GM23338 (cell line): Measurements from ENCODE around the gene ALDH5A1.

Experiments used
- CREB1 ChIP-seq: fragments of 250-450 bp; sonication (Bioruptor Pico); IDR thresholded peaks from 2 replicates; pipeline ENCODE4 v1.5.0; 2020; ENCODE audit warnings: low read depth, mild to moderate bottlenecking, moderate library complexity
- CTCF ChIP-seq, 2 experiments: fragments of 200-600 bp in 1 of 2; sonication (generic) in 1 of 2; conservative IDR thresholded peaks; 2 replicates each; pipeline versions ENCODE4 v1.5.1 to v1.6.1; 2016 to 2017; ENCODE audit warnings: antibody characterized with exemption in 2 of 2, low read depth in 2 of 2, mild to moderate bottlenecking in 2 of 2, moderate library complexity in 1 of 2
- EZH2 ChIP-seq: fragments of 200-600 bp; sonication (generic); IDR thresholded peaks from one replicate; pipeline ENCODE4 v1.8.0; 2017; ENCODE audit warnings: antibody characterized with exemption, mild to moderate bottlenecking, low read depth; ENCODE audit not compliant: unreplicated experiment
- EZH2phosphoT487 ChIP-seq: fragments of 200-600 bp; sonication (generic); IDR thresholded peaks from one replicate; pipeline ENCODE4 v1.8.1; 2018; ENCODE audit warnings: antibody characterized with exemption; ENCODE audit not compliant: unreplicated experiment
- JUNB ChIP-seq: IDR thresholded peaks from one replicate; pipeline ENCODE4 v1.6.1; 2016; ENCODE audit warnings: antibody characterized with exemption; ENCODE audit not compliant: unreplicated experiment
- NANOG ChIP-seq: IDR thresholded peaks from 2 replicates; pipeline ENCODE4 v1.6.1; 2016; ENCODE audit warnings: antibody characterized with exemption, borderline replicate concordance
- POLR2AphosphoS5 ChIP-seq: IDR thresholded peaks from 2 replicates; pipeline ENCODE4 v1.6.1; 2016; ENCODE audit warnings: antibody characterized with exemption, low read depth
- REST ChIP-seq: IDR thresholded peaks from one replicate; pipeline ENCODE4 v1.6.1; 2018; ENCODE audit warnings: antibody characterized with exemption; ENCODE audit not compliant: unreplicated experiment
- ZNF114 ChIP-seq: fragments of 250-450 bp; sonication (Bioruptor Pico); IDR thresholded peaks from 2 replicates; pipeline ENCODE4 v1.5.0; 2020; ENCODE audit warnings: mild to moderate bottlenecking, moderate library complexity
- ZNF331 ChIP-seq: fragments of 250-450 bp; sonication (Bioruptor Pico); IDR thresholded peaks from 2 replicates; pipeline ENCODE4 v1.5.0; 2020; ENCODE audit warnings: low read depth, mild to moderate bottlenecking, moderate library complexity
- ZNF462 ChIP-seq: fragments of 250-450 bp; sonication (Bioruptor Pico); IDR thresholded peaks from 2 replicates; pipeline ENCODE4 v1.5.0; 2020; ENCODE audit warnings: mild to moderate bottlenecking, moderate library complexity
- TF ChIP-seq, protein P1 (sequence below): IDR thresholded peaks from 2 replicates; pipeline ENCODE4 v1.6.1; 2016; ENCODE audit warnings: antibody characterized with exemption

DNA sequence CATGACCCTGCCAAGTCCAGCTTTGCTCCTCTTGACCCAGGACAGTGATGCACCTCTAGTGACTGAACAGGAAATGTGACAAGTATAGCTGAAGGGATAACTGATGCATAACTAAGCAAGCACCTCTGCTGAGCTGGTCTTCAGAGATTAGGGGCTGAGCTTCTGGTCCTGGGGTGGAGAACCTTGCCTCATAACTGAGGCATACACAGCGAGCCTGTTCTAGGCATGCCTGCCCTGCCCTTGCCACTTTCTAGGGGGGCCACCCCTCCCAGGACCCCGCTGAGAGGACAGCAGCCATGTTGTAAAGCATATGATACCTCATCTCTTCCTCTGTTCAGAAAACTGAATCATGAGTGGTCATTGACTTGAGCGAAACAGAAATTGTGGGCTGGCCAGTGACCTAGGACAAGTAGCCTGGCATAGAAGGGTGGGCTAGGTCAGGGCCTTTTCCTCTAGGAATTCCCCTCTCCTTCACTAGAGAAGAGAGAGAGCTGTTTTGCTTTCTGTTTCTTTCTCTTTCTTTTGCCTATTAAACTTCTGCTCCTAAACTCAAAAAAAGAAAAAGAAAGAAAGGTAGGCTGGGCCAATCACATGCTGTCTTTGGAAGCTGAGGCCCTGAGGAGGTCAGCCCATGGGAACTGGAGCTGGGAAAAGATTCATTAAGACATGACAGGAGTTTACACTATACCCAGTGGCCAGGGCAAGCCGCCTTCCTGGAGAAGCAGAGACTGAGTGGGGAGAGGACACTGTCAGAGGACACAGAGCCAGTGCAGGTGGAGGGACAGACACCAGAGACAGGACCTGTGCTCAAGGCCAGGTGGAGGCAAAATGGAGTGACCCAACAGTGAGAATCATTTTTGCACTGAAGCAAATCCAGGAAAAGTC, 23.1 kb downstream of the ALDH5A1 start:
- no peak for TF ChIP-seq EZH2
- TF ChIP-seq CTCF (conservative IDR thresholded peaks at IDR 0.05; ENCODE audit: low read depth in 2 of 2) = no peak
- TF ChIP-seq POLR2AphosphoS5 = no peak
- no peak for TF ChIP-seq JUNB
- no peak for TF ChIP-seq CREB1 (CRISPR knock-in tag)
- no peak for TF ChIP-seq EZH2phosphoT487
- TF ChIP-seq, protein P1, sequence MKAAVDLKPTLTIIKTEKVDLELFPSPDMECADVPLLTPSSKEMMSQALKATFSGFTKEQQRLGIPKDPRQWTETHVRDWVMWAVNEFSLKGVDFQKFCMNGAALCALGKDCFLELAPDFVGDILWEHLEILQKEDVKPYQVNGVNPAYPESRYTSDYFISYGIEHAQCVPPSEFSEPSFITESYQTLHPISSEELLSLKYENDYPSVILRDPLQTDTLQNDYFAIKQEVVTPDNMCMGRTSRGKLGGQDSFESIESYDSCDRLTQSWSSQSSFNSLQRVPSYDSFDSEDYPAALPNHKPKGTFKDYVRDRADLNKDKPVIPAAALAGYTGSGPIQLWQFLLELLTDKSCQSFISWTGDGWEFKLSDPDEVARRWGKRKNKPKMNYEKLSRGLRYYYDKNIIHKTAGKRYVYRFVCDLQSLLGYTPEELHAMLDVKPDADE = no peak
- TF ChIP-seq REST = no peak
- no peak for TF ChIP-seq ZNF462 (CRISPR knock-in tag)
- TF ChIP-seq ZNF114 (CRISPR knock-in tag) = no peak
- TF ChIP-seq NANOG = no peak
- TF ChIP-seq ZNF331 = no peak
